ENCODE data around the gene ERBB4. TPM values are rescaled to one million over a fixed set of nuclear protein-coding genes. Genes with fewer than 3 reads are reported as not detected.

Gene ERBB4
- total RNA-seq, 1 experiment from 2014 or later, result 2.9 TPM

GRCh38 chr2:211967234-211967633 is 571.4 kb downstream of the ERBB4 start:
- Mint-ChIP-seq H3K4me1 (ENCODE audit: low read depth, unreplicated experiment) (no peaks in the 10 kb centered on the region), H3K36me3 (ENCODE audit: insufficient read depth, unreplicated experiment) (no peaks in the 10 kb centered on the region), H3K27me3 (ENCODE audit: unreplicated experiment) (no peaks in the 10 kb centered on the region), H3K27ac (ENCODE audit: unreplicated experiment) (no peak overlapping the region), H3K4me3 (ENCODE audit: low read depth, unreplicated experiment) (no peak overlapping the region), H3K9me3 (ENCODE audit: low read depth, unreplicated experiment) (peaks cover 7% of the 10 kb centered on the region)
- BruUV-seq (replicated peaks), result no TSS peak
- intact Hi-C loops (cut with micrococcal nuclease; ENCODE audit: unreplicated experiment), result no loop called here
- no peak for TF ChIP-seq CTCF (IDR thresholded peaks at IDR 0.05; ENCODE audit: unreplicated experiment)
- CTCF ChIA-PET, result no interaction called here
- no peak for DNase-seq

DNA sequence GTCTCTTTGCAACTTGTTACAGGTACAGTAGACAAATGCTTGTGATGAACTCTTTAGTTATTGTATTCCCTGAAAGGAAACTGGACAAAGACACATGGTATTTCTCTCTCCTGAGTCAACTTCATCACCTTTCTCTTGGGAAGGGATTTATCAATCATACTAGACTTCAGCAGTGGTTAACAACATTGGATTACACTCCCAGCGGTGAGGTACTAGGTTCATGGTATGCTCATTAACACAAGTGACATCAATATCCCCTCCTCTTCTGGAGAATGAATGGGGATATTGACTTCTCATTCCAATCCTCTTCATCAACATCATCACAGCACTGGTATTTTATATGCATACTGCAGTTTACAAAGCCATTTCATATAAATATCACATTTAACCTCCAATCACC is 574.6 kb downstream of the ERBB4 start:
- Mint-ChIP-seq H3K27me3 (ENCODE audit: unreplicated experiment) (no peaks in the 10 kb centered on the region), H3K4me1 (ENCODE audit: low read depth, unreplicated experiment) (no peaks in the 10 kb centered on the region), H3K9me3 (ENCODE audit: low read depth, unreplicated experiment) (no peaks in the 10 kb centered on the region), H3K4me3 (ENCODE audit: low read depth, unreplicated experiment) (no peak overlapping the region), H3K27ac (ENCODE audit: unreplicated experiment) (no peak overlapping the region), H3K36me3 (ENCODE audit: insufficient read depth, unreplicated experiment) (no peaks in the 10 kb centered on the region)
- intact Hi-C loops (cut with micrococcal nuclease; ENCODE audit: unreplicated experiment), result no loop called here
- no TSS peak for BruUV-seq (replicated peaks)
- CTCF ChIA-PET, result no interaction called here
- DNase-seq, result no peak
- TF ChIP-seq CTCF (IDR thresholded peaks at IDR 0.05; ENCODE audit: unreplicated experiment), result no peak

GRCh38 chr2:211957799-211958198 is 580.8 kb downstream of the ERBB4 start:
- no peak overlapping the region for H3K27ac Mint-ChIP-seq (ENCODE audit: unreplicated experiment)
- H3K36me3 Mint-ChIP-seq (ENCODE audit: insufficient read depth, unreplicated experiment), result no peaks in the 10 kb centered on the region
- no peak for TF ChIP-seq CTCF (IDR thresholded peaks at IDR 0.05; ENCODE audit: unreplicated experiment)
- H3K9me3 Mint-ChIP-seq (ENCODE audit: low read depth, unreplicated experiment), result no peaks in the 10 kb centered on the region
- CTCF ChIA-PET, result no interaction called here
- no TSS peak for BruUV-seq (replicated peaks)
- DNase-seq, result no peak
- no peaks in the 10 kb centered on the region for H3K4me1 Mint-ChIP-seq (ENCODE audit: low read depth, unreplicated experiment)
- intact Hi-C loops (cut with micrococcal nuclease; ENCODE audit: unreplicated experiment), result no loop called here
- no peaks in the 10 kb centered on the region for H3K27me3 Mint-ChIP-seq (ENCODE audit: unreplicated experiment)
- H3K4me3 Mint-ChIP-seq (ENCODE audit: low read depth, unreplicated experiment), result no peak overlapping the region

DNA sequence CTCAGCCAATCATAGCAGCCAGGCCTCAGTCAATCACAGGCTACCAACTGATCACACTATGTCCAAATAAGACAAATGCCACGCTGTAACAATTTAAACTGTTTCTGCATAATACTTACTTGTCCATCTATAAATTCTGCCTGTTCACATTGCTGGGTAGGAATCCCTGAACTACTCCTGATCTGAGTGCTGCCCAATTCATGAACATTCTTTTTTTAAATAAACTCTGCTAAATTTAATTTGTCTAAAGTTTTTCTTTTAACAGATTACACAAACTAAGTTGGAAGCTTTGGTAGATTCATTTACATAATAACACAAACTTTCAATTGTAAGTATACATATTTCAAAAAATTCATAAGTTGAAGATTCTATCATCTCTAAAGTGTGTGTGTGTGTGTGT is 583.0 kb downstream of the ERBB4 start:
- TF ChIP-seq CTCF (IDR thresholded peaks at IDR 0.05; ENCODE audit: unreplicated experiment), result no peak
- intact Hi-C loops (cut with micrococcal nuclease; ENCODE audit: unreplicated experiment), result no loop called here
- BruUV-seq (replicated peaks), result no TSS peak
- Mint-ChIP-seq H3K27me3 (ENCODE audit: unreplicated experiment) (no peaks in the 10 kb centered on the region), H3K4me1 (ENCODE audit: low read depth, unreplicated experiment) (no peaks in the 10 kb centered on the region), H3K4me3 (ENCODE audit: low read depth, unreplicated experiment) (no peak overlapping the region), H3K36me3 (ENCODE audit: insufficient read depth, unreplicated experiment) (no peaks in the 10 kb centered on the region), H3K9me3 (ENCODE audit: low read depth, unreplicated experiment) (no peaks in the 10 kb centered on the region), H3K27ac (ENCODE audit: unreplicated experiment) (no peak overlapping the region)
- CTCF ChIA-PET, result no interaction called here
- no peak for DNase-seq

DNA sequence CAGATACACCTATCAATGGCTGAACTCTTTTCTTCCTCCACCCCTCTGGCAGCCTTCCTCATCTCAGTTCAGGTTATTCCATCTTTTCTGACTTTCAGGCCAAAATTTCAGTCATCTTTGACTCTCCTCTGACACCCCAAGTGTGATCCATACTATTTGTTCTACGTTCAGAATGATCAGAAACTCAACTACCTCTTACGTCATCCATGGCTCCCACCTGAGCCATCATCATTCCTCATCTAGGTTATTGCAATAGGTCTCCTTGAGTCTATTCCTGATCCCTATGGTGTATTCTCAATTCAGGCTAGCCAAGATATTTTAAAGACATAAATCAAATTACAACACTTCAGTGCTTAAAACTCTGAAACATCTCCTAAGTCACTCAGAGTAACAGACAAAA is 589.7 kb downstream of the ERBB4 start:
- no peak for DNase-seq
- H3K27me3 Mint-ChIP-seq (ENCODE audit: unreplicated experiment), result no peaks in the 10 kb centered on the region
- no peaks in the 10 kb centered on the region for H3K36me3 Mint-ChIP-seq (ENCODE audit: insufficient read depth, unreplicated experiment)
- H3K27ac Mint-ChIP-seq (ENCODE audit: unreplicated experiment), result no peak overlapping the region
- H3K4me3 Mint-ChIP-seq (ENCODE audit: low read depth, unreplicated experiment), result no peak overlapping the region
- H3K4me1 Mint-ChIP-seq (ENCODE audit: low read depth, unreplicated experiment), result no peaks in the 10 kb centered on the region
- CTCF ChIA-PET, result no interaction called here
- no peak for TF ChIP-seq CTCF (IDR thresholded peaks at IDR 0.05; ENCODE audit: unreplicated experiment)
- BruUV-seq (replicated peaks), result no TSS peak
- intact Hi-C loops (cut with micrococcal nuclease; ENCODE audit: unreplicated experiment), result no loop called here
- no peaks in the 10 kb centered on the region for H3K9me3 Mint-ChIP-seq (ENCODE audit: low read depth, unreplicated experiment)

Data from Calu3 (cell line).